IPS-18c (cell line): ENCODE data around the gene SPEF1.
"Not testable (repeated sequence)": the region's sequence is repeated elsewhere in the genome, so short reads cannot be mapped to it uniquely, and the experiment has no call there.

Experiments
- H3K4me3 ChIP-seq: 2 replicates; pipeline ENCODE4 v1.7.0; 2013; ENCODE audit warnings: low read depth, mild to moderate bottlenecking, low read length, moderate library complexity; ENCODE audit not compliant: insufficient read depth
- H3K9me3 ChIP-seq: one replicate; pipeline ENCODE4 v1.6.1; 2013; ENCODE audit warnings: mild to moderate bottlenecking, low read length, moderate library complexity; ENCODE audit not compliant: control insufficient read depth, insufficient read depth

SPEF1 gene

DNA sequence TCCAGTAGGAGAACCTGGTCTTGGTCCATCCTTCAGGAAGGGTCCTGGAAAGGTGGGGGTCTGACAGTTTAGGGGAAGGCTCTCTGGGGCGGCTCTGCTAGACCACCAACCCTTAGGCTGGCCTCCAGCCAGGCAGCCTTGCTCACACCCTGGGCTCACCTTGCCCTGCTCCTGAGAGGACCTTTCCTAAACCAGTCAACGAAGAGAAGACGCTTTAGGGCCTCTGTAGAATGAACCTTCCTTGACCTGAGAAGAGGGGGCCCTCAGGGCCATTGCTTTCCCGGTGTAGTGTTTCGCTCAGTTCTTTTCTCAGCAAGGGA, 15.9 kb upstream of the SPEF1 start:
- no peaks in the 10 kb centered on the region for H3K9me3 ChIP-seq
- peak overlapping the region; percentile 73; the same call in 1 of the 2 replicates for H3K4me3 ChIP-seq

DNA sequence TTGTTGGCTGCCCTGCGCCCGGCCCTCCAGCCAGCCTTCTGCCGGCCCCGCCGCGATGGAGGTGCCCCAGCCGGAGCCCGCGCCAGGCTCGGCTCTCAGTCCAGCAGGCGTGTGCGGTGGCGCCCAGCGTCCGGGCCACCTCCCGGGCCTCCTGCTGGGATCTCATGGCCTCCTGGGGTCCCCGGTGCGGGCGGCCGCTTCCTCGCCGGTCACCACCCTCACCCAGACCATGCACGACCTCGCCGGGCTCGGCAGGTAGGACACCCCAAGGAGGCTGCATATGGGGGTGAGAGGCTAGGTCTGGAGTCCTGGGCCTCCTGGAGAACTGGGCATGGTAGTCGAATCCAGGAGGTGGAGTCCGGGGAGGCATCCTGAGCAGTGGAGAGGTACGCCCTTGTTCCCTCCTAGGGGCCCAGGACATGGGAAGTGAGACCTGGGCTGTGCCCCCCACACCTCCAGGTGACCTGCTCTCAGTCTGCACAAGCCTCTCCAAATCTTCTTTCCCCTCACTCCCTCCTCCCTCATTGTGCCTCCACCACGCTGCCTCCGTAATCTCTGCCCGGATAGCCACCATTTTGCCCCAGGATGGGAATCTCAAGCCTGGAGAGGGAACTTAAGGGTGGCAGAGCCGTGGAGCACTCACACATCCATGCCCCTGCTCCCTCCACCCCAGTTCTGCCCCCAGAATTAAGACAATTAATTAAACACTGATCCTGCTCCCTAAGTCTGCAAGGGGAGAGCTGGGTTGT, 15.4 kb upstream of the SPEF1 start:
- Histone ChIP-seq H3K9me3 (no peaks in the 10 kb centered on the region), H3K4me3 (peak overlapping the region; percentile 73)

DNA sequence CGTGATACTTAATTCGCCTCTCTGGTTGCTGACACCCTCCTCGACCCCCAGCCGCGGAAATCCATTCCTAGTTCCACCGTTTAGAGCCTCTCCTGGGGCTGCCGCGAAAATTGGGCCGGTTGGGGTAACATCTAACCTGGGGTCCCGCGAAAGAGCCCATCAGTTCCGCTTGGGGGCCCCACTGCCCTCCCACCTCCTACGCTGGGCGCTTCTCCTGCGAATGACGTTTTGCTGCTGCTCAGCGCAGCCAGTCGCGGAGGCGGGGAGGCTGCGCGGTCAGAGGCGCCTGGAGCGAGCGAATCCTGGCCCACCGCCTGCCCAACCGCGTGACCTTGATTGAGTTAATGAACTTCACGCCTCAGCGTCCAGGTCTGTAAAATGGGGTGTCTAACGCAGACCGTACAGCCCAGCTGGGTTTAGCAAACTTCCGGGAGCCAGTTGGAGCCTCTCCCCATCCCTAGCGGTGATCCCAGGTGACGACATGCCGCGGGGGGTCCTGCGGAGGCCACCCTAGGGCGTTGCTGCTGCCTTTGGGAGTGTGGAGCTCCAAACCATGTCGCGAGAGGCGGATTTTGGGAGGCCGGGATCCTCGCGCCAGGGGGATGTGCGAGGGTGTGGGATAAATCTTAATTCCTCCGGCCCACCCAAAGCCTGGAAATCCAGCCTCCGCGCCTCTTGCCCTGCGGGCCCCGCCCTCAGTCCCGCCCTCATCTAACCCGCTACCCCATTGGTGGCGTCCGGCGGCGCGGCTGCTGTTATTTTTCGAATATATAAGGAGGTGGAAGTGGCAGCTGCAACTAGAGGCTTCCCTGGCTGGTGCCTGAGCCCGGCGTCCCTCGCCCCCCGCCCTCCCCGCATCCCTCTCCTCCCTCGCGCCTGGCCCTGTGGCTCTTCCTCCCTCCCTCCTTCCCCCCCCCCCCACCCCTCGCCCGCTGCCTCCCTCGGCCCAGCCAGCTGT, 14.5 kb upstream of the SPEF1 start, which contains the start of gene CDC25B:
Gene CDC25B, plus strand, starts transcription at position 800 of the 958 bp plus-strand sequence. CDS start 222 bp downstream, outside the sequence.
- no peaks in the 10 kb centered on the region for H3K9me3 ChIP-seq
- H3K4me3 ChIP-seq, result peak within 1 kb of the TSS; percentile 90

DNA sequence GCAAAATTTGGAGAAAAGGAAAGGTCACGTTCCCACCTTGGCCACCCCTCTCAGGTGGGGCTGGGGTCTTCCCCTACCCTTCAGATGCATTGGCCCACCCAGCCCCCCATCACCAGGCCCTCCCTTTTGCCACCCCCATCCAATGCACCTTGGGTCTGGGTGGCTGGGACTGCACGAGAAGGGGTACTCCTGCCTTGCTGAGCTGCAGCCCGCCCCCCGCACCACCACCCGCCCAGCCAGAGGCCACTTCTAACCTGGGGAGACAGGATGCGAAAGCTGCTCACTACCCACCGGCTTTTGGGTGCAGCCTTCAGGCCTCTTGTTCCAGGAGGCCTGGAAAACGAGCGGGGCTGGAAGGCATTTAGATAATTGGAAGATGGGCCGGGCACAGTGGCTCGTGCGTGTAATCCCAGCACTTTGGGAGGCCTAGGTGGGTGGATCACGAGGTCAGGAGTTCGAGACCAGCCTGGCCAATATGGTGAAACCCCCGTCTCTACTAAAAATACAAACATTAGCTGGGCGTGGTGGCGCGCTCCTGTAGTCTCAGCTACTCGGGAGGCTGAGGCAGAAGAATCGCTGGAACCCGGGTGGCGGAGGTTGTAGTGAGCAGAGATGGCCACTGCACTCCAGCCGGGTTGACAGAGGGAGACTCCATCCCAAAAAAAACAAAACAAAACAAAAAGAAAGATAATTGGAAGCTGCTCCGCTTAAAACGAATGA, 13.6 kb upstream of the SPEF1 start:
- Histone ChIP-seq H3K9me3 (no peaks in the 10 kb centered on the region), H3K4me3 (no peak overlapping the region)

DNA sequence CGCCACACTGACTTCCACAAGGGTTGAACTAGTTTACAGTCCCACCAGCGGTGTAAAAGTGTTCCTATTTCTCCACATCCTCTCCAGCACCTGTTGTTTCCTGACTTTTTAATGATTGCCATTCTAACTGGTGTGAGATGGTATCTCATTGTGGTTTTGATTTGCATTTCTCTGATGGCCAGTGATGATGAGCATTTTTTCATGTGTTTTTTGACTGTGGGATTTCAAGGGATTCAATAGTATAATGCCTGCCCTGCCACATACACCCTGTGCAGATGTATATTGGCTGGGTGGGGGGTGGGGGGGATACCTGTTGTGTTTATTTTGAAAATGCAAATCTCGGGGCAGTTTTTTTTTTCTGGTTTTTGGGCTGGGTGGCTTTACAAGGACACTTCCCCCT, 12.9 kb upstream of the SPEF1 start:
- not testable (repeated sequence) for H3K4me3 ChIP-seq, H3K9me3 ChIP-seq

DNA sequence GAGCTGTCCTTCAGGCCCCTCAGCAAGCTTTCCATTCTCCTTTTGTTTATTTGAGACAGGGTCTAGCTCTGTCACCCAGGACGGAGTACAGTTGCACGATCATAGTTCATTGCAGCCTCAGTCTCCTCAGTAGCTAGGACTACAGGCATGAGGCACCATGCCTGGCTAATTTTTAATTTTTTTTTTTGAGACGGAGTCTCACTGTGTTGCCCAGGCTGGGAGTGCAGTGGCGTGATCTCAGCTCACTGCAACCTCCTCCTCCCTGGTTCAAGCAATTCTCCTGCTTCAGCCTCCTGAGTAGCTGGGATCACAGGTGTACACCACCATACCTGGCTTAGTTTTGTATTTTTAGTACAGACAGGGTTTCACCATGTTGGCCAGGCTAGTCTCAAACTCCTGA, 8.0 kb upstream of the SPEF1 start:
- not testable (repeated sequence) for H3K9me3 ChIP-seq, H3K4me3 ChIP-seq

DNA sequence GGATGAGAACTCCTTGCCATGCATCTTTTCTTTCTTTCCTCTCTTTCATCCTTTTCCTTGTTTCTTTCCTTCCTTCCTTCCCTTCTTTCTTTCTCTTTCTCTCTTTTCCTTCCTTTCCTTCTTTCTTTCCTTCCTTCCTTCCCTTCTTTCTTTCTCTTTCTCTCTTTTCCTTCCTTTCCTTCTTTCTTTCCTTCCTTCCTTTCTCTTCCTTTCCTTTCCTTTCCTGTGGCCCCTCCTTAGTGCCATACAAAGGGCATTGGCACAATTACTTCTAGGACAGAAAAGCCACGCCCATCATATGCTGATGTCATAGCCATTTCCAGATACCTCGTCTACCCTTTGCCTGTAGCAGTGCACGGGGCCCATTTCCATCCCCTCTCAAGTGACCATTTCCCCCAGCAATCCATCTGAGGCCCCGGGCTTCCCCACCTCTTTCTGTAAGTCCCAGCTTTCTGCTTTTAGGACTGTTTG, 7.5 kb upstream of the SPEF1 start:
- H3K4me3 ChIP-seq, result no peak overlapping the region
- H3K9me3 ChIP-seq, result no peaks in the 10 kb centered on the region

DNA sequence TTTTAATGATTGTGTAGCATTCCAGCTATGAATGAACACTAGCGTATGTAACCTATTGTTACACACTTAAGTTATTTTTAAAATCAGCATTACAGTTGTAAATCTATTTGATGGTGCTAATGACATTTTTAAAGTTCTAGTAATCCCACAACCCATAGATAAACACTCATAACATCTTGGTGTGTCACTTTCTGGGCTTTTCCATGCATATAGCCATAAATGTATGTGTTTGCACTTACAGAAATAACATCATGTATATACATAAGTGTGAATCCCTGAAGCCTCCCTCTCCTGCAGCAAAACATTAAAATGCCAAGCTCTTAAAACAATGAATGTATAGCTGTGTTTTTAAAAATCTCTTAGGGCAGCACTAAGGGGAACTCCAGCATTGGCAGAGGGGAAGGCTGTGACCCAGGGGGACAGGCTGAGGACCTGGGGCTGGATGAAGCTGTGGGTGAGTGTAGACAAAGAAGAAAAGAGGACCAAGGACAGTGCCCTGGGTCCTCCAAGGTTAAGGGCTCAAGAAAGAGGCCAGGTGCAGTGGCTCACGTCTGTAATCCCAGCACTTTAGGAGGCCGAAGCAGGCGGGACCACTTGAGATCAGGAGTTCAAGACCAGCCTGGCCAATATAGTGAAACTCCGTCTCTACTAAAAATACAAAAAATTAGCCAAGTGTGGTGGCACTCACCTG, 6.2 kb upstream of the SPEF1 start:
- Histone ChIP-seq H3K4me3 (no peak overlapping the region), H3K9me3 (no peaks in the 10 kb centered on the region)

DNA sequence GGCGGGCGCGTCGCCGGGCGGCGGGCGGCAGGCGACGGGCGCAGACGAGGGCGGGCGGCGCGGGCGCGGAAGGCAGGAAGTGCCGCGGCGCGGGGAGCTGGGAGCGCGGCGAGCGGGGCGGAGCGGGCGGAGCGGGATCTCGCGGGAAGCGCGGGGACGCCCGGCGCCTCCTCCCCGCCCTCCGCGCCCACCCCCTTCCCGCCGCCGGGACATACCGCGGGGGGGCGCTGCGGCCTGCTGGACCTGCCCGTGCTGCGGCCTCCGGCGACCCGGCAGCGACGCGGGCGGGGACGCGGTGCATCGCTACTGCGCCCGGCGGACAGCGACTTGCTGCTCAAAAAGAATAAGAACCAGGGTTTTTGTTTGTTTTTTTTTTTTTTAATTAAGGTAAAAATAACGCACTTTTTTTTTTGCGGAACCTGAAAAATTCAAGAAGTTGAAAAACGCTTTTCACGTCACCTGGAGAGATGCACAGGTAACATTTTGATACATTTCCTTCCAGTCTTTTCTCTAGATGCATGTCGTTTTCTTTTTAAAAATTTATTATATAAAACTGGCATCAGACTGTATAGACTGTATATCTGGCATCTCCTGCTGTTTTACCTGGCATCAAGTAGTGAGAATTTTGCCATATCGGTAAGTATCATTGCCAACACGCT, 5.5 kb upstream of the SPEF1 start, which contains the start of gene CENPB:
Gene CENPB, minus strand, starts transcription at position 76 of the 659 bp plus-strand sequence. CDS start 257 bp downstream, outside the sequence.
- Histone ChIP-seq H3K9me3 (no peaks in the 10 kb centered on the region), H3K4me3 (peak within 1 kb of the TSS; percentile 62)

DNA sequence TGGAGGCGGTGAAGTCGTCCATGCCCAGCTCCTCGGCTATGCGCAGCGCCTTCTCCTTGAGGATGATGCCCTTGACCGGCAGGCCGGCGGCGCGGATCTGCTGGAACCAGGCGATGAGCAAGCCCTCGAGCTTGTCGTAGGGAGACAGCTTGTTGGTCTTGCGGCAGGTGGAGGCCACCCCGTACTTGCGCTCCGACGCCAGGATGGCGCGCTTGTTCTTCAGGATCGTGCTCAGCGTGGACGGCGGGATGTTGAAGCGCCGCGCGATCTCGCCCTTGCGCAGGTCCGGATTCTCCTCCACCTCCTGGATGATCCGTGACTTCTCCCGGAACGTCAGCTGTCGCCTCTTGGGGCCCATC, 4.9 kb upstream of the SPEF1 start:
- no peaks in the 10 kb centered on the region for H3K9me3 ChIP-seq
- peak overlapping the region; percentile 62 for H3K4me3 ChIP-seq

DNA sequence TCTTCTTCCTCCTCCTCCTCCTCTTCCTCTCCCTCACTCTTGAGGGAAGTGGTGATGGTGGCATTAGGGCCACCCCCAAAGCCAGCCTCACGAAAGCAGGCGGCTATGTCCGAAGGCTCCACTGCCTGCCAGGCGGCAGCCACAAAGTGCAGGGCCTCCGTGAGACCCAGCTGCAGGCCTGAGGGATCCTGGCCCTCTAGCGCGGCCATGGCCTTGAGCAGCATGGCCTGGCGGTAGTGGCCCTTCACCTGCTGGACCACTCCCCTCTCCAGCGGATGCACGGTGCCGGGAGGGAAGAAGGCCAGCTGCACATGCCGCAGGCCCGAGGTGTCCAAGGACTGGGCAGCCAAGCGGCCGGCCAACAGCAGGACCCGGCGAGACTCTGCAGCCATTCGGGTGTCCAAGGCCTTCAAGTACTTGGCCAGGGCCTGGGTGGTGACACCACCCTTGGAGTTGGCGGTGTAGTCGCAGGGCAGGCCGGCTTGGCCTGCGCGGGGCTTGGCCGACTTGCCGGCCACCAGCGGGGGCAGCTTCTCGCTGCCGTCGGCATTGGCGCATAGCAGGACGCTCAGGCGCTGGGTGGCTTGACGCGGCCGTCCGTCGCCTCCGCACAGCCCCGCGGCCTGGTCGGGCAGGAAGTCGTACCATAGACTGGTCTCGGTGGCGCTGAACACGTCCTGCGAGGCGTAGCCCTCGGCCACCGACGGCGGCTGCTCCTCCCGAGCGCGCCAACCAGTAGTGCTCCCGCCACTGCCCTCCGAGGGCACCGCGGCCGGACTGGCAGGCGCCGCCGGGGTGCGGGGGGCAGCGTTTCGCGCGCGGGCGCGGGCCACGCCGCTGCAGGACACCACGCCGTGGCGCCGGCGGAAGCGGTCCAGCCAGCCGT, 4.2 kb upstream of the SPEF1 start:
- H3K4me3 ChIP-seq, result peak overlapping the region; percentile 62
- no peaks in the 10 kb centered on the region for H3K9me3 ChIP-seq

DNA sequence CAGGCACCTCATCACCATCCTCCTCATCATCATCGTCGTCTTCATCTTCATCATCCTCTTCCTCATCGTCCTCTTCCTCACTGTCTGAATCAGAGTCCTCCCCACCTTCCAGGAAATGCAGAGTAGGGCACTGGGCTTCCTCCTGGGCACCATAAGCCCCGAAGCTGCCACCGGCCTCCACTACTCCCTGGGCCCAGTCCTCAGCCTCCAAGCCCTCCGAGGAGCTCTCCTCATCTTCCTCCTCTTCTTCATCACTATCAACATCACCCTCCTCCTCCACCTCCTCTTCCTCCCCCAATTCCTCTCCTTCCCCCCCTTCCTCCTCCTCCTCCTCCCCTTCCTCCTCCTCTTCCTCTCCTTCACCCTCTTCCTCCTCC, 3.6 kb upstream of the SPEF1 start:
- Histone ChIP-seq H3K4me3 (no peak overlapping the region), H3K9me3 (no peaks in the 10 kb centered on the region)

DNA sequence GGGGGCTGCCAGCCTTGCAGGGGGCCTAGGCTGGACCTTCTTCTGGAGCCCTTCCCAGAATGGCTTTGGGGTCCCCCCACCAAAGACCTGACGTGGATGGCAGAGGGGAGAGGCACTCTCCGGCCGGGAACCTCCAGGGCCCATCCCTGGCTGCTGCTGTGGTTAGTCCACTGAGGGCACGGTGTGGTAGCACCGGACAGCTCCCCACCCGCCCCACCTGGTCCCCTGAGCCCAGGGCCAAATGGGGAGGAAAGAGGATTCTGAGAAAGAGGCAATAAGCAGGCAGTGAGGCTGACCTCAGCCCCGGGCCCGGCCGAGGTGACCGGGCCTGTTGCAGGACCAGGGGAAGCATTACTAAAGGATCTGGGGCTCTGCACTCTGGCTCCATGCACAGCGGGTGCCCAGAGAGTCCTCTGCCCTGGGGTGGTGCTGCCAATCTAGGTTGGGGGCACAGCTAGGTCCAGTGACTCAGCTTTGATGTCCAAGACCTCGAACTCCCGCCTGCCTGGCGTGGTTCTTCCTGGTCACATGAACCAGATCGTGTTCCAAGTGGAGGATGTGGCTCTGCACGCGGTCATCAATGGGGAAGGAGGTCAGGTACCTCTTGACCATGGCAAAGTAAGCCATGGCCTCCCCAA, 3.1 kb upstream of the SPEF1 start:
- Histone ChIP-seq H3K4me3 (no peak overlapping the region), H3K9me3 (no peaks in the 10 kb centered on the region)

DNA sequence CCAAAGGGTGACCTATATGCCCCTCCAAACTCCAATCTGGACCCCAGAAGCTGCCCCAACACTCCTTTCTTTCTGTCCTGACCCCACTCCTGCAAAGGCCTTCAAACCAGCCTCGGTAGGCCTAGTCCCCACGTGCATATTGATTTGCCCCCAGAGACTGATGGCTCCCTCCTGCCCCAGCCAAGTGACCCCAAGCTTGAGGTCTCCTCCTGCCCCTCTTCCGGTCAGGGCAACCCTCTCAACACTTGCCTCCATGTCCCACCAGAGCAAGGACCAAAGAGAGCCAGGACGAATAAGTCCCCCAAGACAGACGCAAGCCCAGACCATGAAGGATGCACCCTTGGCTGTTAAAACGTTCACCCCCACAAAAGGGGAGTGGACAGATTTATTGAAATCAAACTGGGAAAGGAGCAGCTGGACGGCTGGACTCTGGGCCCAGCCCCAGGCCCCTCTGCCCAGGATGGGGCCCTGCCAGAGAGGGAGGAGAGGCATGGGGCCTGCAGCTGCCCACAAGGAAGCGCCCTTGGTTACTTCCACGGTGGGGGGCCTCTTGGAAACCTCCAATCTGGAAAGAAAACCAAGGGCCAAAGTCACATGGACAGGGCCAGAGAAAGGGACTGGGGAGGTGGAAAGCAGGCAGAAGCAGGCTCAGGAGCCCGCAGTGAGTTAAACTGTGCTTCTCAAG, 2.4 kb upstream of the SPEF1 start:
- no peak overlapping the region for H3K4me3 ChIP-seq
- H3K9me3 ChIP-seq, result no peaks in the 10 kb centered on the region

DNA sequence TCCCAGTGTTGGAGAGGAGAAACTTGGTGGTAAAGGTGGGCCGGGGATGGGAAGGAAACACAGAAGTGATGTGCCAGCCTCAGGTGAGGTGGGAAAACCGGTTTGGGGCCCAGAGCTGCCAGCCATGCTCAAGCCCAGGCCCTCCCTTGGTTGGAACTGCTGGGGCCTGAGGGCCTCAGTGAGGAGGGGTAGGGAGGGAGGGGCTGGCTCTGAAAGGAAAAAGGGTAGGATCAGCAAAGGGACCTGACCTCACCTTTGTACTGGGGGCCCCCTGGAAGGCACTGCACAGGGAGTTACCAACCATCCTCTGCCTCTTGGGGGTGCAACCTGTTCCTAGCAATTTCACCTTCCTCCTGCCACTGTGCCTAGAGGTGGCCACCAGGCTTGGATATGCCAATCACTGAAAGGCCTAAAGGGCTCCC, 1.8 kb upstream of the SPEF1 start:
- no peaks in the 10 kb centered on the region for H3K9me3 ChIP-seq
- no peak overlapping the region for H3K4me3 ChIP-seq
